GM18498 (cell line): ENCODE measurements around the gene TTN.
A peak's percentile ranks its signal among the peaks of the same experiment; 100 is the strongest.

Experiments
- ATAC-seq: cut with Tn5 transposase; IDR thresholded peaks from one replicate; pipeline ENCODE4 v1.9.1; 2021; ENCODE audit warnings: mild to moderate bottlenecking, moderate library complexity; ENCODE audit not compliant: unreplicated experiment

The TTN gene

DNA sequence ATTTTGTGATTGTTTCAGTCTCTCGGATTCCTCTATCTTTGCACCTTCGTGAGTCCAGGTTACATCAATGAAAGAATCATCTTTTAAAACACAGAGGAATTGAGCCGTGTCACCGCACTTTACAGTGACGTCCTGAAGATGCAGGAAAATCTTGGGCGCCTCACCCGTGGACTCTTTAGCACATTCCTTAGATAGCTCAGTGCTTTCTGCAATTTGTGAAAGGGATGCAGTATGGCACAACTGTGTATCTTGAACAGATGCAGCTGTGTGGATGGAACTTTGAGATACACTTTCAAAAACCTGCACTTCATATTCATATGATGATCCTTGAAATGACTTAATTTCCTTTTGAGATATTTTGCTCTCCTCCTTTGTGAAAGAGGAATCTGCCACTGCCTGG lies 50.9 kb downstream of the TTN start:
- no peak for ATAC-seq

DNA sequence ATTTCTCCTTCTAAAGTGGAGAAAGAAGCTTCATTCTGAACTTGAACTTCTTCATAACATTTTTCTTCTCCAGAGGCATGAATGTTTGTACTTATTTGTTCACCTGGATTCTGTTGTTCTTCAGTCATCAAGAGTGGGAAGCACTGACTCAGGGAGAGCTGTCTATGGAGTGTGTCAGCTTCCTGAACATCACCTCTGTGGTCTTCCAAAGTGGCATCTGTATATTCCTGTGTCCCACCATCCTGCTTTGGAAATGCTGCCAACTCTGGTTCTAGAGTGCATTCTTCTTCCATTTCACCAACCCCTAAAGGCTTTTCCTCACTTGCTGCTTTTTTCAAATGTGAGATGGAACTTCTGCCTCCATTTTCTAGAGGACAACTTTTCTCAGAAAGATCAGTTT lies 59.5 kb downstream of the TTN start:
- no peak for ATAC-seq

GRCh38 chr2:178734518-178734917 lies 72.7 kb downstream of the TTN start:
- ATAC-seq: no peak

DNA sequence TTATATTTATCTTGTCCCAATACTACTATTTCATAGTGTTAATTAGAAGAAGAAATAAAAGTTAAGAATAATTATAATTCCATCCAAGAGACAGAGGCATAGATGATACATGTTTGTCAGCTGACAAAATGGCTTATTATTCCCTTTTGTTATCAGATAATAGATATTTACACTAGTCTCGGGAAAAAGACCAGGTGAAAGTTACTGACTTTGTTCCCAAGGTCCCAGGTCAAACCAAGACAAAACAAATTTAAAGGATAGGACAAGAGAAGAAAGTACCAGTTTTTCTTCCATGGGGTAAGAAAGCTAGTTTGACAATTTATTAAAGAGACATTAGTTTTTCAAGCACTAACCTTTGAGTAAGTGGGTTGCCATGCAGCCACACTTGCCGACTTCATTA lies 73.2 kb downstream of the TTN start:
- ATAC-seq: no peak

- no peak for ATAC-seq
Measured at GRCh38 chr2:178732913-178733312, 74.3 kb downstream of the TTN start.

GRCh38 chr2:178731300-178731699 lies 75.9 kb downstream of the TTN start:
- ATAC-seq: no peak

DNA sequence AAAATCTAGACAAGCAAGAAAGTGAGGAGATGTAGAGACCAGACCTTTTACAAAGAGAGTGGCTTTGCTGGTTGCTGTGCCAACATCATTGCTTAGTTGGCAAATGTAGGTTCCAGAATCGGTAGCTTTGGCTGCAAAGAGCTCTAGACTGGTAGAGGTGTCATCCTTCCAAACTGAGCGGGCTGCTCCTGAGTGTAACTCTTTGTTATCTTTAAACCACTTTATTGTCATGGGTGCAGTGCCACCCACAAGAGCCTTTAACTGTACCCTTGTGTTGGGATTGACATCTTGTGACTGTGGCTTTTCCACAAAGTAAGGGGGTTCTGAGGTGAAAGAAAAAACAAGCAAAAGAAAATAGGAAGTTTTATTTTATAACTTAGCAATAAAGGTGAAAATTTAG lies 77.2 kb downstream of the TTN start:
- no peak for ATAC-seq

- ATAC-seq: no peak
Measured at GRCh38 chr2:178723786-178724346, 83.4 kb downstream of the TTN start.

DNA sequence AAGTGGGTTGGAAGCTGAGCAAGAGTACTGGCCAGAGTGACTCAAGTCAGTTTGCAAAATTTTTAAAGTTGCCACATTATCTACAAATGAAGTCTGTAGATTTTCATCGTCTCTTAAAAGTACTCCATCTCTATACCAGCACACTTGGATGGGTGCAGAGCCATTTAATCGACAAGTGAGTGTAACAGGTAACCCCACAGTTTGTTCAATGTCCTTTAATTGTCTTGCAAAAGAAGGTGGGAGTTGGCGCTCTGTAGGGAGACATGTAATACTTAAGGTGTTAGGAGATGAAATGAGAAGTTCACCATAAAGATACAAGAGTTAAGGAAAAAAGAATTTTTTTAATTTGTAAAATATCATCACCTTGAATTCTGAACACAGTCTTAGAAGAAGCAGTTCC lies 84.9 kb downstream of the TTN start:
- no peak for ATAC-seq

- no peak for ATAC-seq
Measured at GRCh38 chr2:178718988-178719387, 88.2 kb downstream of the TTN start.

DNA sequence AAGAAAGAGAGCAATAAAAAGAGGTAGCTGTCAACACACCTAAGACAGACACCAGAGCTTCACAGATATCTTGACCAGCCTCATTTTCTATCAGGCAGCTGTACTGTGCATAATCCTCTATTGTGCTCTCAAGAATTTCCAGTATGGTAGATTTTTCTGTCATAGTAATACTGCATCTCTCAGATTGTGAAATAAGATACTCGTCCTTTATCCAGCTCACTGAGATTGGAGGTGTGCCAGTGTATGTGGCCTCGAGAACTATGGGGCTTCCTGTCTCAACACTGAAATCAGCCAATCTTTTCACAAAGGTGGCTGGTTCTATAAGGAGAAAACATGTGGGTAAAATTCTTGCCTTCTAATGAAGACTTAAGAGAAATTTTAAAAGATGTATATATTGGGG lies 88.9 kb downstream of the TTN start:
- no peak for ATAC-seq

GRCh38 chr2:178716394-178716793 lies 90.8 kb downstream of the TTN start:
- no peak for ATAC-seq

- no peak for ATAC-seq
Measured at GRCh38 chr2:178715366-178715765, 91.9 kb downstream of the TTN start.

GRCh38 chr2:178707476-178707875 lies 99.7 kb downstream of the TTN start:
- ATAC-seq: no peak

- ATAC-seq: no peak
Measured at GRCh38 chr2:178704876-178705275, 102.3 kb downstream of the TTN start.

GRCh38 chr2:178702361-178702760 lies 104.9 kb downstream of the TTN start:
- no peak for ATAC-seq

- peak; percentile 48 for ATAC-seq
Measured at GRCh38 chr2:178700922-178701342, 106.3 kb downstream of the TTN start.

GRCh38 chr2:178700136-178700535 lies 107.1 kb downstream of the TTN start:
- no peak for ATAC-seq

GRCh38 chr2:178692845-178693244 lies 114.4 kb downstream of the TTN start:
- no peak for ATAC-seq

DNA sequence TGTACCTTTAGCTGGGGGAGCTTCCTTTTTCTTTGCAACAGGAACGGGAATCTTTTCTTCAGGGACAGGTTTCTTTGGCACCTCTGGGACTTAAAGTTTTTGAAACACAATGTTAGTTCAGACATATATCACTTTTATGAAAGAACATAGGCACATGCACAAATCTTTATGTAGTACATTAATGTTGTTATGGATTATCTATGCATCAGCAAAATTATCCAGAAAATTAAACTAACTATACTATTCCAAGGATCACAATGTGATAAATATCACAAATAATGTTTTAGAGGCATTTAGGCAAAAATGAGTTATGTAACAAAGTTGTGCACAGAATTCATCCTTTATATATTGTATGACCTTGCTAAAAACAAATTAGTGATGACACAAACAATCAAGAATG lies 117.4 kb downstream of the TTN start:
- ATAC-seq: no peak

GRCh38 chr2:178683877-178684276 lies 123.3 kb downstream of the TTN start:
- ATAC-seq: no peak

DNA sequence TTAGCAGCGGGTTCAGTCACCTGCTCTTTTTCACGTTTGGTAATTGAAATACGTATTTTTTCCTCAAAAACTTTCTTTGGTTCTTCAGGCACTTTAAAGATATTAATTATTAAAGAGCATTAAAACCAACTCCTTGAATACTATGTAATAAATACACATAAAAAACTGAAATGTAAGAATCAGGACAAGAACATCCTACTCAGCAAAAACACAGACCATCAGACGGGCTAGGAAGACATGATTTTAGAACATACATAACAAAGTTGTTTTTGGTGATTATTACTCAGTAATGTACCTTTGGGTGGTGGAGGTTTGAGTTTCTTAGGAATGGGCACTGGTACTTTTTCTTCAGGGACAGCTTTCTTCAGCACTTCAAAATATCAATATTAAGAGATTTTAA lies 126.1 kb downstream of the TTN start:
- no peak for ATAC-seq

DNA sequence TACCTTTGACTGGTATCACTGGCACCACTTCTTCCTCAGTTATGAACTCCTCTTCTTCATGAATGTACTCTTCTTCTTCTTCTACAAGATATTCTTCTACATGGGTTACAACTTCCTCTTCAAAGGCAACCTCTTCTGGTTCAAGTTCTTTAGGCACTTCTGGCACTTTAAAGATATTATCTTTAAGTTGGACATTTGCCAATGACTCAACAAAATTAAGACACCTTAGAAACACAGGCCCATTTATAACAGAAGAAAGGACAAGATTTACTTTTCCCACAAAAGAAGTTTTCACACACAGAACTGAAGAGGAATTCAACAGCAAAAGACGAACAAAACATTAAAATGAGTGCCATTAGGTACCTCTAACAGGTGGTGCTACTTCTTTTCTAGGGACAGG lies 127.3 kb downstream of the TTN start:
- no peak for ATAC-seq

GRCh38 chr2:178677599-178677998 lies 129.6 kb downstream of the TTN start:
- ATAC-seq: no peak
